HG03442 (cell line): ENCODE data around the gene JPH2.

Experiments
- ATAC-seq: cut with Tn5 transposase; IDR thresholded peaks from one replicate; pipeline ENCODE4 v1.9.1; 2021; ENCODE audit warnings: mild to moderate bottlenecking, moderate library complexity; ENCODE audit not compliant: unreplicated experiment

The JPH2 gene

GRCh38 chr20:44126445-44126844 lies 60.5 kb downstream of the JPH2 start:
- ATAC-seq, result no peak

- no peak for ATAC-seq
Measured at GRCh38 chr20:44125332-44126127, 61.5 kb downstream of the JPH2 start.

GRCh38 chr20:44123874-44124535 lies 63.0 kb downstream of the JPH2 start:
- ATAC-seq, result no peak

- no peak for ATAC-seq
Measured at GRCh38 chr20:44123251-44123650, 63.7 kb downstream of the JPH2 start.

- no peak for ATAC-seq
Measured at GRCh38 chr20:44120676-44121425, 66.1 kb downstream of the JPH2 start.

GRCh38 chr20:44118185-44119033 lies 68.6 kb downstream of the JPH2 start:
- ATAC-seq, result no peak

GRCh38 chr20:44117296-44118184 lies 69.4 kb downstream of the JPH2 start:
- no peak for ATAC-seq

GRCh38 chr20:44115762-44116644 lies 71.0 kb downstream of the JPH2 start:
- no peak for ATAC-seq

GRCh38 chr20:44115181-44115580 lies 71.8 kb downstream of the JPH2 start:
- ATAC-seq, result no peak

- no peak for ATAC-seq
Measured at GRCh38 chr20:44113618-44114376, 73.2 kb downstream of the JPH2 start.

- ATAC-seq, result no peak
Measured at GRCh38 chr20:44112889-44113617, 73.9 kb downstream of the JPH2 start.

GRCh38 chr20:44112456-44112855 lies 74.5 kb downstream of the JPH2 start:
- no peak for ATAC-seq

GRCh38 chr20:44111712-44112335 lies 75.2 kb downstream of the JPH2 start:
- no peak for ATAC-seq

GRCh38 chr20:44110816-44111568 lies 76.0 kb downstream of the JPH2 start:
- ATAC-seq, result no peak

GRCh38 chr20:44109951-44110361 lies 77.0 kb downstream of the JPH2 start:
- no peak for ATAC-seq

- no peak for ATAC-seq
Measured at GRCh38 chr20:44106615-44107014, 80.4 kb downstream of the JPH2 start.
